Stimulated activated naive CD8-positive, alpha-beta T cell treated with anti-CD3 and anti-CD28 coated beads, Interleukin-15, amount 100 ng/mL, for 72 hours (primary cell): ENCODE results near the gene CDK6.

ENCODE experiments used
- ATAC-seq: fragments of 150-1000 bp; cut with Tn5 transposase; 2 replicates; pipeline ENCODE4 v1.10.0; 2021; ENCODE audit warnings: mild to moderate bottlenecking, moderate library complexity
- DNase-seq, 2 donors: peaks; one replicate each; pipeline ENCODE4 v3.0.0; 2021 to 2022
- H3K27ac Mint-ChIP-seq, 2 donors: one replicate each; pipeline ENCODE4 v1.8.0; 2022; ENCODE audit warnings: mild to moderate bottlenecking in 2 of 2, mixed read lengths in 2 of 2, moderate library complexity in 2 of 2
- H3K27me3 Mint-ChIP-seq: one replicate; pipeline ENCODE4 v1.8.0; 2022; ENCODE audit warnings: mixed read lengths
- H3K4me1 Mint-ChIP-seq: one replicate; pipeline ENCODE4 v1.8.0; 2022; ENCODE audit warnings: mild to moderate bottlenecking, mixed read lengths
- H3K4me3 Mint-ChIP-seq, 2 donors: one replicate each; pipeline ENCODE4 v1.8.0; 2022; ENCODE audit warnings: mild to moderate bottlenecking in 2 of 2, mixed read lengths in 2 of 2, moderate library complexity in 1 of 2
- H3K9me3 Mint-ChIP-seq, 2 donors: one replicate each; pipeline ENCODE4 v1.8.0; 2022; ENCODE audit warnings: mixed read lengths in 2 of 2

CDK6 gene

GRCh38 chr7:92797284-92797683 lies 39.1 kb downstream of the CDK6 start:
- DNase-seq: no peak
- H3K27me3 Mint-ChIP-seq: no peaks in the 10 kb centered on the region
- peaks cover 0 to 5% of the 10 kb centered on the region in 2 donors for H3K9me3 Mint-ChIP-seq
- H3K4me3 Mint-ChIP-seq: no peak overlapping the region
- no peak overlapping the region for H3K27ac Mint-ChIP-seq
- peak; percentile 19 for ATAC-seq
- peaks cover 32% of the 10 kb centered on the region for H3K4me1 Mint-ChIP-seq

DNA sequence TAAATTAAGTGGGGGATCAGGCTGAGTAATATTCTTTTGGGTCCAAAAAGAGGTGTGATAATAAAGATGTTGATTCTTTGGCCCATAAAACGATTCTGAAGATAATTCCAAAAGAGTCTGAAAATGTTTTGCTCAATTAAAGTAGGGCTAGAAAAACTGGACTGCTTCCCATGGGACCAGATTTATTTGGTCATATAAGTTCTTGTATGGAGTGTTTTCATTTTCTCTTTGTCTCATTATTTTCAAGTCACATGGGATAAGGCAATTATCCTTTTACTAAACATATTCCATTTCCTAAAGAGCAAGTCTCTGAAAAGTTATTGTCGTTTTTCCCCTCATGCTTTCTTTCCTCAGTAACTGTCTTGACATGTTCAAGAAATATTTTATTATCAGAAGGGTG lies 41.5 kb downstream of the CDK6 start:
- peaks cover 39% of the 10 kb centered on the region for H3K4me1 Mint-ChIP-seq
- ATAC-seq: no peak
- no peak overlapping the region for H3K27ac Mint-ChIP-seq
- H3K4me3 Mint-ChIP-seq: no peak overlapping the region
- H3K27me3 Mint-ChIP-seq: no peaks in the 10 kb centered on the region
- DNase-seq: no peak
- peaks cover 12 to 19% of the 10 kb centered on the region in 2 donors for H3K9me3 Mint-ChIP-seq

DNA sequence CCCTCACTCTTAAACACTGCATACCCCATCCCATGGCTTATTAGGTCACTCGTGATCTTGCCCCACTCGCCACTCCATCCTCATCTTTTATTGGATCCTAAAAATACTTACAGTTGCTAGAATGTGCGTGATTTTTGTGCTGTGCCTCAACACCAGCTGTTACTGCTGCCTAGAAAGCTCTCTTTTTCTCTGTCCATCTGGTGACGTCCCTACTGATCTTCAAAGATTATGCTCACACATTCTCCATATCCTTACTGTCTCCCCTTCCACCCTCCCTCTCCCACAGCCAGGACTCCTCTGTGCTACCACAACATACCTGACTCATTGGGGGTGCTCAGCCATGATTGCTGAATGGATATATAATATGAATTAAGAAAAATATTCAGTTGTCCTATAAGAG lies 42.0 kb downstream of the CDK6 start:
- Mint-ChIP-seq H3K9me3 (peaks cover 15 to 21% of the 10 kb centered on the region in 2 donors), H3K27me3 (no peaks in the 10 kb centered on the region), H3K27ac (no peak overlapping the region), H3K4me3 (no peak overlapping the region), H3K4me1 (peaks cover 41% of the 10 kb centered on the region)
- ATAC-seq (no peak), DNase-seq (no peak)

DNA sequence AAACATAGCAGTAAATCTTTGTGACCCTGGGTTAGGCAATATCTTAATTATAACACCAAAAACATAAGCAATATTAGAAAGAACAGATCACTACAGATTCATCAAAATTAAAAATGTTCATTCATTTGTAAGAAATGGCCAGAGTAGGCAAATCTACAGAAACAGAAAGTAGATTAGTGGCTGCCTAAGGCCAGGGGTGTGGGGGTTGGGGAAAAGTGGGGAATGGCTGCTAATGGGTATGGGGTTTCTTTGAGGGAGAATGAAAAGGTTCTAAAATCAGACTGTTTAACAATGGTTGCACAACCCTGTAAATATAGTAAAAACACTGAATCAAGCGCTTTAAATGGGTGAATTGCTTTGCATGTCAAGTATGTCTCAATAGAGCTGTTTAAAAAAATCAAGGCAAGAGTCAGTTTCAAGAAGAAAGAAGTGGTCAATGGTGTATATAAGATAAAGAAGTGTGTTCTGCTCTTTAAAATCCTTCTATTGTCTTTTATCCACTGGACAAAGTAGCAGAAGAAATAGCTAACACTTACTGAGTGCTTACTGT lies 42.6 kb downstream of the CDK6 start:
- Mint-ChIP-seq H3K4me3 (no peak overlapping the region), H3K4me1 (peaks cover 41% of the 10 kb centered on the region), H3K9me3 (peaks cover 16 to 21% of the 10 kb centered on the region in 2 donors), H3K27me3 (no peaks in the 10 kb centered on the region), H3K27ac (no peak overlapping the region)
- no peak for ATAC-seq
- DNase-seq: no peak

- Mint-ChIP-seq H3K4me3 (no peak overlapping the region), H3K9me3 (peaks cover 22 to 25% of the 10 kb centered on the region in 2 donors), H3K4me1 (peaks cover 43% of the 10 kb centered on the region), H3K27ac (no peak overlapping the region), H3K27me3 (no peaks in the 10 kb centered on the region)
- ATAC-seq (no peak), DNase-seq (no peak)
Observed at GRCh38 chr7:92790992-92791391, 45.4 kb downstream of the CDK6 start.

DNA sequence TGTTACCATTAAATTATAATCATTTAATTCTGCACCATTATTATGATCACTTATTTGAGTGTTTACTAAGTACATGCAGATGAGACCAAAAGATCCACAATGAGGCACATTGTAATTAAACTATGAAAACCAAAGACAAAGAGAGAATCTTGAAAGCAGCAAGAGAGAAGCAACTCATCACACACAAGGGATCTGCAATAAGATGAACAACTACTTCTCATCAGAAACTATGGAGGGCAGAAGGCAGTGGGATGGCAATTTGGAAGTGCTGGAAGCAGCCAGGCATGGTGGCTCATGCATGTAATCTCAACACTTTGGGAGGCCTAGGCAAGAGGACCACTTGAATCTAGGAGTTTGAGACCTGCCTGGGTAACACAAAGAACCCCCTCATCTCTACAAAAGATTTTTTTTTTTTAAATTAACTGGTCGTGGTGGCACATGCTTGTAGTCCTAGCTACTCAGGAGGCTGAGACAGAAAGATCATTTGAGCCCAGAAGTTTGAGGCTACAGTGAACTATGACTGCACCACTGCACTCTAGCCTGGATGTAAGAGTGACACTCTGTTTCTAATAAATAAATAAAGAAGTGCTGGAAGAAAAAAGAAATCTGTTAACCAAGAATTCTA lies 47.7 kb downstream of the CDK6 start:
- no peak for ATAC-seq
- Mint-ChIP-seq H3K27me3 (no peaks in the 10 kb centered on the region), H3K27ac (no peak overlapping the region), H3K4me1 (peaks cover 55% of the 10 kb centered on the region), H3K9me3 (peaks cover 22 to 25% of the 10 kb centered on the region in 2 donors), H3K4me3 (no peak overlapping the region)
- DNase-seq: no peak

DNA sequence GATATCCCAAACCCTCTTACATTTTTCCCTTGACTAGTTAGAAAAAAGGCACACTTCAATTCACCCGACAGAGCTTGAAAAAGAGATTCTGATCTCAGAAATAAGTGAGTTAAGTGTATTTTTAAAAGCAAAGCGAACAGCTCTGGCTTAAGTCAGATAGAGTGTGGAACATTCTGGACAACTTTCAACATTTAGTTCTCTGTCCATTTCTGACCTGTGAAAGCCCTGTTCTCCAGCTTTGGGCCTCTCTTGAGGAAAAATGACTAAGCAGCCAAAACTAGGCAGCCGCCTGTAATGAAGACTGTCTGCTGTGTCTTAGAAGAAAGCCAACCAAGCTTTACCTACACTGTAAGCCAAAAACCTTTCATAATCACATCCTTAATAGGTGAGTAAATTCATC lies 50.5 kb downstream of the CDK6 start:
- no peak for ATAC-seq

DNA sequence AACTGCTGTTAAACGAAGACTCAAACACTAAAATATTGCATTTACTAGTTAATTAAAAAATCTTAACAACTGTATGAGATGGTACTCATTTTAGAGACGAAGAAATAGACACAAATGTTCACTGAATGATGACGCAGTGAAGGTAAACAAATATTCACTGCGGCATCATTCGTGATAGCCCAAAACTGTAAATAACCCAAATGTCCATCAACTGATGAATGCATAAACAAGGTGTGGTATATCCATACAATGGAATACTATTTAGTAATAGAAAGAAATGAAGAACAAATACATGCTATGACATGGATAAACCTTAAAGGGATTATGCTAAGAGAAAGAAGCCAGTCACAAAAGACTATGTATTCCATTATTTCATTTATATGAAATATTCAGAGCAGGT lies 51.4 kb downstream of the CDK6 start:
- Mint-ChIP-seq H3K27me3 (no peaks in the 10 kb centered on the region), H3K27ac (no peak overlapping the region), H3K4me3 (no peak overlapping the region), H3K4me1 (peaks cover 54% of the 10 kb centered on the region), H3K9me3 (peaks cover 7 to 11% of the 10 kb centered on the region in 2 donors)
- no peak for DNase-seq
- no peak for ATAC-seq

More for the DNA sequence above, 50.5 kb downstream of the CDK6 start:
- DNase-seq: no peak
- H3K27ac Mint-ChIP-seq: no peak overlapping the region
- no peak overlapping the region for H3K4me3 Mint-ChIP-seq
- H3K9me3 Mint-ChIP-seq: peaks cover 14 to 21% of the 10 kb centered on the region in 2 donors
- H3K4me1 Mint-ChIP-seq: peaks cover 61% of the 10 kb centered on the region
- H3K27me3 Mint-ChIP-seq: no peaks in the 10 kb centered on the region

- H3K4me1 Mint-ChIP-seq: peaks cover 51% of the 10 kb centered on the region
- H3K27me3 Mint-ChIP-seq: no peaks in the 10 kb centered on the region
- ATAC-seq (peak; percentile 64), DNase-seq (no peak)
- no peak overlapping the region for H3K27ac Mint-ChIP-seq
- H3K9me3 Mint-ChIP-seq: peaks cover 3 to 4% of the 10 kb centered on the region in 2 donors
- H3K4me3 Mint-ChIP-seq: no peak overlapping the region
Observed at GRCh38 chr7:92783260-92784201, 52.8 kb downstream of the CDK6 start.

DNA sequence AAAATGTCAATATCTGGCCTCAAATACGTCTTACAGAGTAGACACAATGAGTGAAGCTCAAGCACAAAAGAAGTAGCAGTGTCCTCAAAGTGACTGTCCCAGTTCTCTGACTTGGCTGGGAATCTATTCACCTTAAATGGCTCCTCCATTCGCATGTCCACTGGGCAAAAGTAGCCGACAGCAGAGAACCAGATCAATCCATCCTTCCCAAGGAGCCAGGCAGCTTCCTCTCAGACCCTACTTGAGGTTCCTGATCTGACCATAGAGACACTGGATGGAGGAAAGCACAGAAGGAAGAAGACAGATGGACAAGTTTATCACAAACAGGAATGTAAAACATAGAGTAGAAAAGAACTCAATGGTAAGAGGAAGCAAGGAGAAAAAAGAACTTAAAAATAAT lies 53.5 kb downstream of the CDK6 start:
- Mint-ChIP-seq H3K27me3 (no peaks in the 10 kb centered on the region), H3K9me3 (no peaks in the 10 kb centered on the region), H3K4me3 (no peak overlapping the region), H3K4me1 (peaks cover 51% of the 10 kb centered on the region), H3K27ac (peak overlapping the region in 1 of 2 donors; percentile 69)
- no peak for ATAC-seq
- DNase-seq: no peak

DNA sequence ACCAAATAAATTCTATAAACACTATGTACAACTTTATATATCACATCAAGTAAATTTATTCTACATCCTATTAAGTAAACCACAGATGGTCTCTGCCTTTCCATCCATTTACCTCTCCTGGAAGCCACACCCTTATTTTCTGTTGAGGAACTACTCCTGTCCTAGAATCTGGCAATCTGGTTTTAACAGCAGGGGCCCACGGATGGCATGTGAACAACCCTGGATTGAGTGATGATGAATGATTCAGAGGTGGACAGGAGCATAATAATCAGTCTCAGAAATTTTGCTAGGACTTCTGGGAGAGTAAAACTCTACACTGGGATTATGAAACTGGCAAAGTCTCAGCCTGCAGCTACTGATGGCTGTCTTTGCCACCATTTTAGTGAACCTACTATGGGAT lies 54.1 kb downstream of the CDK6 start:
- Mint-ChIP-seq H3K4me1 (peaks cover 51% of the 10 kb centered on the region), H3K27me3 (no peaks in the 10 kb centered on the region), H3K9me3 (no peaks in the 10 kb centered on the region), H3K4me3 (no peak overlapping the region), H3K27ac (no peak overlapping the region)
- no peak for ATAC-seq
- no peak for DNase-seq

DNA sequence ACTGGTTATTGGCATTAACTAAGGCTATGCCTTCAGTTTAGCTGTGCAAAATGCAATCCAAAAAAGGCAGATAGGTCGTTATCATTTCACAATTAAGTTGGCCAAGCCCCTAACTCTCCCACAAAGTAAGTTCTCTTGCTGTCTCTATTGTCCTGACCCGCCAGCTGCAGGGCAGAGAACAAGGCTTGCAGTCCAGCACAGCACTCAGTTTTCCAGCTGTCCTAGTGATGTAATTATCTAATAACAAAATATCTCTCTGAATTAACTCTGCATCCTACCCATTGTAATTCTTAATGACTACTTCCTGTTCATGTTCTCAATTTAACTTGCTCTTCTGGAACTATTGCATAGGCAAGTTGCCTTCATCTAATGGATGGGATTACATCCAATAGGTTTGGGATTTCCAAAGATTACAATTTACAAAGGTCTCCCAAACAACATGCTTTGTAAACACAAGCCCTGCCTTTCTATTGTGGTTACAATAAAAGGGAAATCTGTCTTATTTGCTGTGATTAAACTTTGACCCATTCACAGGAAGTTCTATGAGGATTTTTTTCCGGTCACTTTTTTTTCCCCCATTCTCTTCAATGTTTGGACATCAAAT lies 55.2 kb downstream of the CDK6 start:
- DNase-seq (no peak), ATAC-seq (no peak)
- Mint-ChIP-seq H3K27ac (peak overlapping the region in 1 of 2 donors; percentile 77), H3K27me3 (no peaks in the 10 kb centered on the region), H3K9me3 (no peaks in the 10 kb centered on the region), H3K4me1 (peaks cover 57% of the 10 kb centered on the region), H3K4me3 (no peak overlapping the region)

DNA sequence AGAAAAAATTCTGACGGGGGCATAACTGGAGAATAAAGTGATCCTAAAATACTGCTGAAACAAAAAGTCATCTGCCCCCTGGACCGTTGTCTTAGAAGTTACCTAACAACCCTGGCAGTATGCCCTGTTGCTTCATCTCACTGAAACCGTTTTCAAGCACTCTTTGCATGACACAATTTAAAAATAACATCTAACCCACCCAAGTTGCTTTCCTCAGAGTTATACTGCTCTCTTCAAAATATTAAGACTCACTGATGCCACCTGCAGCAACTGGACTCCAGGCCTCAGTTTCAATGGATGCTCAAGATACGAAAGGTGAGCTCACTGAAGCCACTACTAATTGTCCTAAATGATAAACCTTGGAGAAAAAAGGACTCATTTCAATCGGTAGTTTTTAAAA lies 57.4 kb downstream of the CDK6 start:
- Mint-ChIP-seq H3K9me3 (no peaks in the 10 kb centered on the region), H3K4me3 (no peak overlapping the region), H3K27ac (no peak overlapping the region), H3K27me3 (no peaks in the 10 kb centered on the region), H3K4me1 (peaks cover 42% of the 10 kb centered on the region)
- DNase-seq (no peak), ATAC-seq (no peak)

- no peak overlapping the region for H3K27ac Mint-ChIP-seq
- ATAC-seq (no peak), DNase-seq (no peak)
- no peaks in the 10 kb centered on the region for H3K9me3 Mint-ChIP-seq
- H3K4me1 Mint-ChIP-seq: peaks cover 38% of the 10 kb centered on the region
- no peaks in the 10 kb centered on the region for H3K27me3 Mint-ChIP-seq
- H3K4me3 Mint-ChIP-seq: no peak overlapping the region
Observed at GRCh38 chr7:92777993-92778392, 58.4 kb downstream of the CDK6 start.

- Mint-ChIP-seq H3K27ac (no peak overlapping the region), H3K27me3 (no peaks in the 10 kb centered on the region), H3K9me3 (no peaks in the 10 kb centered on the region), H3K4me1 (peaks cover 43% of the 10 kb centered on the region), H3K4me3 (no peak overlapping the region)
- DNase-seq: no peak
- ATAC-seq: no peak
Observed at GRCh38 chr7:92773808-92774207, 62.6 kb downstream of the CDK6 start.

- no peaks in the 10 kb centered on the region for H3K9me3 Mint-ChIP-seq
- H3K4me1 Mint-ChIP-seq: peaks cover 70% of the 10 kb centered on the region
- peak overlapping the region; percentile 23 to 88 for H3K27ac Mint-ChIP-seq
- H3K27me3 Mint-ChIP-seq: no peaks in the 10 kb centered on the region
- H3K4me3 Mint-ChIP-seq: peak overlapping the region; percentile 13 to 62
- ATAC-seq (no peak), DNase-seq (no peak)
Observed at GRCh38 chr7:92769844-92770243, 66.5 kb downstream of the CDK6 start.
